Stimulated activated CD8-positive, alpha-beta memory T cell treated with anti-CD3 and anti-CD28 coated beads, Interleukin-4, amount 100 ng/mL, for 4 hours (primary cell): Measurements from ENCODE around the gene IL17F.
A peak's percentile ranks its signal among the peaks of the same experiment; 100 is the strongest.

ENCODE experiments used
- DNase-seq, 2 donors: peaks; one replicate each; pipeline ENCODE4 v3.0.0-alpha.2; 2020; ENCODE audit warnings: low read depth in 2 of 2, low spot score in 1 of 2

IL17F gene

GRCh38 chr6:52244400-52244799 is at the start of gene IL17F:
IL17F (minus strand) TSS chr6:52244500; CDS start chr6:52244429, 71 bp downstream.
- DNase-seq: no peak

DNA sequence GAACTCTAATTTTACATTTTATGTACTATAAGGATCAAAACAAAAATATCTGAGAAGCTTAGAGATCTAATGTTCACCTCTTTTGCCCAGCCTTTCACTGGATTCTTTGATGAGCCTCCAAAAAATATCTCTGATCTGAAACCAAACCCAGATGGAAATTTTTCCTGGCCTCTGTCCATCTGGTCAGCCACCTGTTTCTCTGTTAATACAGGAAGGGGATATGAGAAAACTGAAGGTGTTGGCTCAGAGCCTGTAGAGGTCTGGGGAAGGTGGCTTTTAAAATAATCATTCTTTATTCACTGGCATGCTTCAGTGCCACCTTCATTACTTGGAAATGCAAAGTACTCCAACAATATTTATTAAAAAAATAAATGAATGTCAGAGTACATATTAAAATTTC is 48.8 kb upstream of the IL17F start:
- no peak for DNase-seq

DNA sequence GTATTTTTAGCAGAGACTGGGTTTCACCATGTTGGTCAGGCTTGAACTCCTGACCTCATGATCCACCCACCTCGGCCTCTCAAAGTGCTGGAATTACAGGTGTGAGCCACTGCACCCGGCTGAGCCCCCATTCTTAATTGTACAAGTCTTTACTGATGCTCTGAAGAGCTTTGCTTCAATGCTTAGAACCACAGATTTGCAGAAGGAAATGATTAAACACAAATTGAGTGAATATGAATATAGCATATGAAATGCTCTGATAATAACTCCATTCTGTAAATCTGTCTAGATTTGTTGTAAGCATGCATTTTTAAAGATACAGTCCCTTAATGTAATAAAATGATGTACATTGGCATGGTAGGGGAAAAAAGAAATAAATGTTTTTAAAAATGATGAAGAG is 44.5 kb upstream of the IL17F start:
- no peak for DNase-seq

- DNase-seq: no peak
These were observed 43.9 kb upstream of the IL17F start for GRCh38 chr6:52288216-52288615.

GRCh38 chr6:52286798-52287432 is 42.6 kb upstream of the IL17F start:
- peak in 1 of 2 donors; percentile 43 for DNase-seq

DNA sequence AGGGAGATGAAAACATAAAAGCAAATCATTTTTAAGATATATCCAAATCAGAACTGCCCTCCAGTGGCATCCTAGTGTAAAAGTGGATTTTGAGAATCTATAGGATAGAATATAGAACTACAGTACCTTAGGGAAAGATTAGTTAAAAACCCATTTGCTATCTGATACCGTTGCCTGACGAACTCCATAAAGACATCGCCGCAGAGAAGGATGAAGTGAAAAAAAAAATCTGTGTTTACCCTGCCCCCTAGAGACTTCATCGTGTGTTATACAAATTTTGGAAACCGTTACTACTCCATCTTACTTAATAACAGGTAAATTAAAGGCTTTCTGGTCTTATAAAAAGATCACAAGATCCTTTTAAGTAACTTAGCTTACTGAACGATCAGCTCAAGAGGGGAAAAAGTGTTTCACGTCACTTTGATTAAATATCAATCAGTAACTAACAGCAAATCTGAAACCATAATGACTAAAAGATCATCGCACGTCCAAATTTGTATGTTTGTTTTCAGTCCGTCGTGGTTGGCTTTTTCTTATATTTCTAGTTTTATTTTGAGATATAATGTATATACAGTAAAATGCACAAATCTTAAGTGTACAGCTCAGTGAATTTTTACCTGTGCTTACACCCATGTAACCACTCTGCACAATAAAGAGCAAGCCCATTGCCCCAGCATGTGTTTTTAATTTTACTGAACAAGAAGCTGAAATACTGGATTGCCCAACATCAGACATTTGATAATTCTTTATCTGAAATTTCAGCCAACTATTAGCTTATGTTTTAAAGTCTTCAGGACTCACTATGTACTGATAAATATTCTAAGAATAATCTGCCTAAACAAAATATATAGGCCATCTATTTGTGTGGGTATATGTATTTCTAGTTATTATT is 41.1 kb upstream of the IL17F start:
- no peak for DNase-seq

DNA sequence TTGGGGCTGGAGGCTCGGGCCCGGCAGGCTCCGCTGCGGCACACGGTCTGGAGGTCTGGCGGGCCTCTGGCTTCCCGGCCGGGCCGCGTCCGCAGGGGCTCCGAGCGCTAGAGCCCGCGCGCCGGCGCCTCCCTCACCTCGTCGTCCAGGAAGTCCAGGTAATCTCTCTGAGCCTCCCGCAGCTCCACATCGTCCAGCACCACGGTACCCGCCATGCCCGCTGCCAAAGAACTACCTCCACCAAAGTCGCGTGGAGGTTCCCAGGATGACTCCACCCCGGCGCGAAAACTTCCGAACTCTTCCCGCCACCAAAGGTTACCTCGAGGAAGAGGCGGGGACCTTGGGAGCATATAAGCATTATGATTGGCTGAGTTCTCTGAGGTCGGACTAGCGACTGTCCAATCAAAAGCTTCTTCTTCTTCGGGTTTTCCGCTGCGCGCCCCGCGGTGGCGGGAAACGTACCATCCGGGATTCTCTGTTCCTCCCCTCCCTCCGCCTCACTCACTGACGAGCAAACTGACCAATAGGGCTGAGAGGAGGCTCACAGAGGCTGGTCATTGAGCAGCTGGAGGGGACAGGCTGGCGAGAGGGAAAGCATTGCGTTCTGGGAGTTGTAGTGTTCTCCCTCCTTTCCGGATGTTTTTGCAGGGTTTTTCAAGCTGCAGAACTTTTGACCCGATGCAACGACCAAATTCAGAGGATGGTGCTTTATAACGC is 40.3 kb upstream of the IL17F start, which contains the start of gene MCM3:
TSS of gene MCM3 (minus strand) at position 283 of the 717 bp plus-strand sequence. CDS start at position 215, 68 bp downstream.
- DNase-seq: peak; percentile 75 to 89

GRCh38 chr6:52284131-52284459 is 39.8 kb upstream of the IL17F start:
- DNase-seq: no peak

- no peak for DNase-seq
These were observed 38.8 kb upstream of the IL17F start for GRCh38 chr6:52283111-52283510.

DNA sequence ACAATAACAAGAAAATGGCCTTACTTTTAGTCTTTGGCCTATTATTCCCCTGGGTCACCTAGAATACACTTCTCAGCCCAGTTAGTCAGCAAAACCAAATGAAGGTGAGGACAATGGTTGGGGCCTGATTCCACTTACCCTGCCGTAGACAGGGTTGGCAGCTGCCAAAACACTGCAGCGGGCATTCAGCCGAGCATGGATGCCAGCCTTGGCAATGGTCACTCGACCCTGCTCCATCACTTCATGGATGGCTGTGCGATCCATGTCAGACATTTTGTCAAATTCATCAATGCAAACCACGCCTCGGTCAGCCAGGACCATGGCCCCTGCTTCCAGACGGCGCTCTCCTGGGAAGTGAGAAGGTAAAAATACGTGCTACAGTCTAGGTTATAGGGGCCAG is 31.8 kb upstream of the IL17F start:
- DNase-seq: no peak

- no peak for DNase-seq
These were observed 27.7 kb upstream of the IL17F start for GRCh38 chr6:52271852-52272460.

- peak; percentile 27 to 45 for DNase-seq
These were observed 19.6 kb upstream of the IL17F start for GRCh38 chr6:52263709-52264540.

DNA sequence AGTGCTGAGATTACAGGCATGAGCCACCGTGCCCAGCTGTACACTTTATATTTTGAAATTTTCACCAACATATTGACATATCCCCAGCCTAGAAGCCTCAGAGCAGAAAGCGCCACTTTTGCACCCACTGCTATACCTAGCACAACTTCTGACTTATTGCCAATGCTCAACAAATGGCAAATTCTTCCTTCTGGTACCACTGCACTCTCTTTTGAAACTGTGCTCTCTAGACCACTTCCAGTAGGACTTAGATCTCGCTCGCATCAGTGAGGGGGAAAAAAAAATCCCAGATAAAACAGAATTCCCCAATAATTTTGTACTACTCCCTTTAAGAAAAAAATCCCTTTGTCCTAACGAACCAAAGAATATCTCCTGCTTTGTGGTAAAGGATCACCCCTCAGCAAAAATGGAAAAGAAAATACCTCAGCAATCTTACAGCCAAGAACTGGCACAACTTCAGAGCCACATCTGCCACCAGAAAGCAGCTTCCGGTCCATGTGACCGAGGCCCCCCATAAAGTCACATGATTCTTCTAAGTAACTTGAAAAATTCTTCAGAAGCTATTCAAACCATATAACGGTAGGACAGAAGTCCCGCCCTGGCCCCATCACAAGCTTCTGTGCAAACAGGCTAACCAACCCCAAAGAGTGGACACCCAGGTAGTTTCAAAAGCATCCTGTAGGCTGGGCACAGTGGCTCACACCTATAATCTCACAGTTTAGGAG is 18.5 kb upstream of the IL17F start:
- no peak for DNase-seq

GRCh38 chr6:52261229-52261628 is 16.9 kb upstream of the IL17F start:
- no peak for DNase-seq

GRCh38 chr6:52260634-52261033 is 16.3 kb upstream of the IL17F start:
- no peak for DNase-seq

- DNase-seq: no peak
These were observed 11.1 kb upstream of the IL17F start for GRCh38 chr6:52255434-52255833.

DNA sequence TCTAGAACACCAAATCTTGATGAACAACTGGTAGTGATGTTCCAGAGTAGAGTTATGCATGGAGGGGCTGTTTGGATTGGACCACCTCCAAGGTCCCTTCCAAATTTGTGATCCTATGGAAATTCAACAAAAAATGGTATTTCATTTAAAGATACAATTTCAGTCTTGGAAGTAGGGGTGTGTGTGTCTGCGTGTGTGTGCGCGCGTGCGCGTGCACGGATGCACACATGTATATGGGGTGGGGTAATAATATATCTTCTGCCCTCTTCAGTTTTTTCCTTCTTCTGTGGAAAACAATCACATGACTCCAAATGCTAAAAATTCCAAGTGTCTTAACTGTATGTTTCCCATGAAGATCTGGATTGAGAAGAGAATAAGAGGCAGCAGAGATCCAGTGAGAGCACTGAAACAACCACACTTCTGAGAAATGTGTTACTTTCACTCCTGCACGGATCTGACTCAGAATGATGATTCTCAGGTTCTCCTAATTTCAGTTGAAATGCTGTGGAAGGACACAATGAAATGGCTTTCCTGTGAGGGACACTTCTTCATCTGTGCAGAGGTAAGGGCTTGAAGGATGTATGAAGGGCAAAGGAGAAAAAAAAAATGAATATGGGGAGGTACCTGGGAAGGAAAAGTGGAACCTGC is 10.6 kb upstream of the IL17F start:
- no peak for DNase-seq

GRCh38 chr6:52253494-52253893 is 9.2 kb upstream of the IL17F start:
- DNase-seq: no peak

DNA sequence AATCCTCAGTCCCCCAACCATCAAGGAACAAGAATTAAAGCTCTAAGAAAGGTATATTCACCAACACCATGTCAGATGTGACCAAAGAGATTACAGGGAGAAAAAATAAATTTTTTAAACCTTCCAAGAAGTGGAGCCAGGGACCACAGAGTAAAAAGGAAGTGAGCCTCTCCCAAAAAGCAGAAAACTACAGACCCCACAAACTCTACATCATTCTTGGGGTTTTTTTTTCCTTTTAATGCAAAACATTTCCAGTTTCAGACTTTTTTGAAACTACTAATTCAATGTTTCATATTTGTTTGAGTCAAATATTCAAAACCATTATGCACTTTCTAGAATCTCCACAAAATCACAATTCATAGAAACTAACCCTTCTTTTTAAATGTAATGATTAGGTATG is 6.8 kb upstream of the IL17F start:
- DNase-seq: no peak
